NCI-H748 (cell line): ENCODE measurements around the gene GTPBP1.

ENCODE experiments used
- DNase-seq: peaks from one replicate; lab custom pipeline; 2025; ENCODE audit not compliant: unreplicated experiment; lab: John Stamatoyannopoulos, UW

Gene GTPBP1

DNA sequence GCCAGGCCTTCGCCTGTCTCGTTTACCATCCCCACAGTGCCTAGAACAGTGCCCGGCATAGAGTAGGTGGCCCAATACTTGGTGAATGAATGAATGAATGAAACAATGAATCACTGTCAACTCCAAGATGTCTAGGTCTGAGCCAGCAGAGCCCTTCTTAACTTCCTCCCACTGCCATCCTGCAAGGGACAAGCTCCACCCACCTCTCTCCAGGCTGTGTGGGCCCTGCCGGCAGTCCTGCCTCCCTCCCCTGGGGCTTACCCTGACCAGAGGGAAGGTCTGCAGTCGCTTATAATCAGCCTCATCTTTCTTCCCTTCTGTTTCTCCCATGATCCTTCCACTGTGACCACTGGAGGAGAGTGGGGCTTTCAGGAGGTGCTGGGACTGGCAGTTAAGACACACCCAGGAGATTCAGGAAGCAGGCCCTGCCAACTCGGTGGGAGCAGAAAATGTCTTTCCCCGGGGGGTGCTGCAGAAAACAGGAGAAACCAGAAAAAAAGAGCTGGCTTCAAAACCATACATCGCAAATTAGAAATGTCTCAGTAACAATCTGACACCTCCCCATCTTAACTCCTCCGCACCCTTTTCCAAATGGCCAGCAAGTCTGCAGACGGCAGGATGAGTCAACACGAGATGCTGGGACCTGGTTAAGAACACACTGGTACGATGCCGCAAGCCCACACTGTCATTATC, 76.8 kb downstream of the GTPBP1 start:
- no peak for DNase-seq
